ENCODE measurements around the gene DNAH6. TPM values are rescaled to one million over a fixed set of nuclear protein-coding genes. Genes with fewer than 3 reads are reported as not detected.

DNAH6 gene
- polyA plus RNA-seq, 1 donor (not counting 4 experiments of a cell fraction or from before 2014, with no cell fraction given) = 0.05 TPM

DNA sequence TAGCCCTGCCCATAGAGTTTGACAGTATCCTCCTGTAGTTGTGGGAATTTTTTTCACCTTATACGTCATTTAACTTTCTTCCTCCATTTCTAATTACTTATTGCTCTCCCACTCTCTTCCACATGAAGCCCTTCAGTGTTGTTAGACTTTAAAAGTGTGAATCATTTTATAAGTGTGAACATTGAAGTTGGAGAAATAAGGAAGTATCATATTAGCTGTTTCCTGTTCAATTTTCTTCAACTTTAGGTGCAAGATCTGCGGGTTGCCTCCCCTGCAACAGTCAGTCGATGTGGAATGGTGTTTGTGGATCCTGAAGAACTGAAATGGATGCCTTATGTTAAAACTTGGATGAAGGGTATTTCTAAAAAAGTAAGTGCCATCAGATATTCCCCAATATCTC, 138.1 kb downstream of the DNAH6 start:
- Histone ChIP-seq H3K4me1 (ENCODE audit: control insufficient read depth, extremely low read depth, insufficient read depth, low read length) (no peaks in the 10 kb centered on the region), H3K4me2 (ENCODE audit: control insufficient read depth, extremely low read depth, insufficient read depth, low read depth, low read length) (no peak overlapping the region), H3K9me1 (ENCODE audit: control insufficient read depth, extremely low read depth, insufficient read depth, low read length) (no peaks in the 10 kb centered on the region), H3K9me3 (ENCODE audit: control insufficient read depth, low read depth, low read length) (no peaks in the 10 kb centered on the region), H3K4me3 (ENCODE audit: control insufficient read depth in 2 of 3, extremely low read depth in 1 of 3, insufficient read depth in 2 of 3, low read depth in 1 of 3, low read length in 3 of 3) (no peak overlapping the region), H3K27me3 (ENCODE audit: control insufficient read depth, extremely low read depth, insufficient read depth, low read length) (no peaks in the 10 kb centered on the region), H4K20me1 (ENCODE audit: control insufficient read depth, extremely low read depth, insufficient read depth, low read length) (no peaks in the 10 kb centered on the region), H3K27ac (ENCODE audit: control insufficient read depth, insufficient read depth, low read length) (no peak overlapping the region), H3K9ac (ENCODE audit: control insufficient read depth, extremely low read depth, insufficient read depth, low read length) (no peak overlapping the region), H3K79me2 (ENCODE audit: control insufficient read depth, insufficient read depth, low read length) (no peaks in the 10 kb centered on the region), H3K36me3 (ENCODE audit: control insufficient read depth in 2 of 2, extremely low read depth in 1 of 2, insufficient read depth in 2 of 2, low read length in 2 of 2) (no peaks in the 10 kb centered on the region), H2AFZ (ENCODE audit: control insufficient read depth, low read length) (no peak overlapping the region)
- FAIRE-seq (no peak), DNase-seq (ENCODE audit: low read depth, low spot score) (no peak)
- dilution Hi-C loops (cut with MboI; ENCODE audit: extremely low pct_ligation_motif_present, low sequenced_read_pairs) = no loop called here
- no peak for TF ChIP-seq EZH2 (IDR thresholded peaks at IDR 0.05; ENCODE audit: low read length)
- TF ChIP-seq, protein P1, sequence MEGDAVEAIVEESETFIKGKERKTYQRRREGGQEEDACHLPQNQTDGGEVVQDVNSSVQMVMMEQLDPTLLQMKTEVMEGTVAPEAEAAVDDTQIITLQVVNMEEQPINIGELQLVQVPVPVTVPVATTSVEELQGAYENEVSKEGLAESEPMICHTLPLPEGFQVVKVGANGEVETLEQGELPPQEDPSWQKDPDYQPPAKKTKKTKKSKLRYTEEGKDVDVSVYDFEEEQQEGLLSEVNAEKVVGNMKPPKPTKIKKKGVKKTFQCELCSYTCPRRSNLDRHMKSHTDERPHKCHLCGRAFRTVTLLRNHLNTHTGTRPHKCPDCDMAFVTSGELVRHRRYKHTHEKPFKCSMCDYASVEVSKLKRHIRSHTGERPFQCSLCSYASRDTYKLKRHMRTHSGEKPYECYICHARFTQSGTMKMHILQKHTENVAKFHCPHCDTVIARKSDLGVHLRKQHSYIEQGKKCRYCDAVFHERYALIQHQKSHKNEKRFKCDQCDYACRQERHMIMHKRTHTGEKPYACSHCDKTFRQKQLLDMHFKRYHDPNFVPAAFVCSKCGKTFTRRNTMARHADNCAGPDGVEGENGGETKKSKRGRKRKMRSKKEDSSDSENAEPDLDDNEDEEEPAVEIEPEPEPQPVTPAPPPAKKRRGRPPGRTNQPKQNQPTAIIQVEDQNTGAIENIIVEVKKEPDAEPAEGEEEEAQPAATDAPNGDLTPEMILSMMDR (optimal IDR thresholded peaks at IDR 0.05 in 1 of 3, IDR thresholded peaks at IDR 0.05 in 1 of 3, conservative IDR thresholded peaks at IDR 0.05 in 1 of 3; ENCODE audit: extremely low read depth in 1 of 3, insufficient read depth in 2 of 3, low read length in 3 of 3) = no peak

DNA sequence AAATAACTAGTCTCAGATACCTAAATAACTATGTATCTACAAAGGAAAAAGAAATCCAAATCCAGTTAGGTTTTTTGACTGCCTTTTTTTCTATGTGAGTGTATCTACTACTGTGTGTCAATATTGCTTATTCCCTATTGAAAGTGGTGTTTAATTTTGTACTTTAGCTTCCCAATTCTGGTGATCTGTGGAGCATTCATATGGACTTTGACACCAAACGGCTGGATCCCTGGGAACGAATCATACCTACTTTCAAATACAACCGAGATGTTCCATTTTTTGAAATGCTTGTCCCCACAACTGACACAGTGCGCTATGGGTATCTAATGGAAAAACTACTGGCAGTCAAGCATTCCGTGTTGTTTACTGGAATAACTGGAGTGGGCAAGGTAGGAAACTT, 152.8 kb downstream of the DNAH6 start:
- FAIRE-seq (no peak), DNase-seq (ENCODE audit: low read depth, low spot score) (no peak)
- no peaks in the 10 kb centered on the region for H4K20me1 ChIP-seq (ENCODE audit: control insufficient read depth, extremely low read depth, insufficient read depth, low read length)
- dilution Hi-C loops (cut with MboI; ENCODE audit: extremely low pct_ligation_motif_present, low sequenced_read_pairs) = no loop called here
- no peaks in the 10 kb centered on the region for H3K27me3 ChIP-seq (ENCODE audit: control insufficient read depth, extremely low read depth, insufficient read depth, low read length)
- H3K4me3 ChIP-seq (ENCODE audit: control insufficient read depth in 2 of 3, extremely low read depth in 1 of 3, insufficient read depth in 2 of 3, low read depth in 1 of 3, low read length in 3 of 3) = no peak overlapping the region
- no peak overlapping the region for H2AFZ ChIP-seq (ENCODE audit: control insufficient read depth, low read length)
- no peaks in the 10 kb centered on the region for H3K36me3 ChIP-seq (ENCODE audit: control insufficient read depth in 2 of 2, extremely low read depth in 1 of 2, insufficient read depth in 2 of 2, low read length in 2 of 2)
- no peaks in the 10 kb centered on the region for H3K9me3 ChIP-seq (ENCODE audit: control insufficient read depth, low read depth, low read length)
- no peak overlapping the region for H3K9ac ChIP-seq (ENCODE audit: control insufficient read depth, extremely low read depth, insufficient read depth, low read length)
- no peak overlapping the region for H3K4me2 ChIP-seq (ENCODE audit: control insufficient read depth, extremely low read depth, insufficient read depth, low read depth, low read length)
- no peaks in the 10 kb centered on the region for H3K9me1 ChIP-seq (ENCODE audit: control insufficient read depth, extremely low read depth, insufficient read depth, low read length)
- H3K4me1 ChIP-seq (ENCODE audit: control insufficient read depth, extremely low read depth, insufficient read depth, low read length) = no peaks in the 10 kb centered on the region
- TF ChIP-seq, protein P1 (optimal IDR thresholded peaks at IDR 0.05 in 1 of 3, IDR thresholded peaks at IDR 0.05 in 1 of 3, conservative IDR thresholded peaks at IDR 0.05 in 1 of 3; ENCODE audit: extremely low read depth in 1 of 3, insufficient read depth in 2 of 3, low read length in 3 of 3) = no peak
- no peak for TF ChIP-seq EZH2 (IDR thresholded peaks at IDR 0.05; ENCODE audit: low read length)
- H3K27ac ChIP-seq (ENCODE audit: control insufficient read depth, insufficient read depth, low read length) = no peak overlapping the region
- no peaks in the 10 kb centered on the region for H3K79me2 ChIP-seq (ENCODE audit: control insufficient read depth, insufficient read depth, low read length)
